ENCODE data around the gene ITGAE.

DNA sequence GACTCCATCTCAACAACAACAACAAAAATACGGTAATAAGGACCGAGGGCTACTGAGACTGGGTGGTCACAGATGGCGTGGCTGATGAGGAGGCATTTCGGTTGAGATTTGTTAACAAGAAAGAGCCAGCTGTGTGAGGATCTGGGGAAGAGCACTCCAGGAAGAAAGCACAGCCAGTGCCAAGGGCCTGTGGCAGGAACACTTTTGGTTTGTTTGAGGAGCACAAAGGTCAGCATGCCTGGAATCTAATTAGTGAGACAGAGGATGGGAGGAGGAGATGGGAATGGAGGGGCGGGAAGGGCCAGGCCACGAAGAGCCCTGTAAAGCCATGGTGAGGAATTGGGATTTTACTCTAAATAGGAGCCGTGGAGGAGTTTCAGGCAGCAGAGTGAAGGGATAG lies 52.4 kb downstream of the ITGAE start:
- TF ChIP-seq, protein P1, sequence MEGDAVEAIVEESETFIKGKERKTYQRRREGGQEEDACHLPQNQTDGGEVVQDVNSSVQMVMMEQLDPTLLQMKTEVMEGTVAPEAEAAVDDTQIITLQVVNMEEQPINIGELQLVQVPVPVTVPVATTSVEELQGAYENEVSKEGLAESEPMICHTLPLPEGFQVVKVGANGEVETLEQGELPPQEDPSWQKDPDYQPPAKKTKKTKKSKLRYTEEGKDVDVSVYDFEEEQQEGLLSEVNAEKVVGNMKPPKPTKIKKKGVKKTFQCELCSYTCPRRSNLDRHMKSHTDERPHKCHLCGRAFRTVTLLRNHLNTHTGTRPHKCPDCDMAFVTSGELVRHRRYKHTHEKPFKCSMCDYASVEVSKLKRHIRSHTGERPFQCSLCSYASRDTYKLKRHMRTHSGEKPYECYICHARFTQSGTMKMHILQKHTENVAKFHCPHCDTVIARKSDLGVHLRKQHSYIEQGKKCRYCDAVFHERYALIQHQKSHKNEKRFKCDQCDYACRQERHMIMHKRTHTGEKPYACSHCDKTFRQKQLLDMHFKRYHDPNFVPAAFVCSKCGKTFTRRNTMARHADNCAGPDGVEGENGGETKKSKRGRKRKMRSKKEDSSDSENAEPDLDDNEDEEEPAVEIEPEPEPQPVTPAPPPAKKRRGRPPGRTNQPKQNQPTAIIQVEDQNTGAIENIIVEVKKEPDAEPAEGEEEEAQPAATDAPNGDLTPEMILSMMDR (IDR thresholded peaks at IDR 0.05), result no peak
- no peak for TF ChIP-seq EZH2 (IDR thresholded peaks at IDR 0.05)
- TF ChIP-seq EZH2phosphoT487 (IDR thresholded peaks at IDR 0.05), result no peak
